ENCODE results near the gene CD300LF.

The CD300LF gene

GRCh38 chr17:74745548-74746177, 32.9 kb upstream of the CD300LF start:
- DNase-seq = no peak

- peak; percentile 40 for DNase-seq
Measured at GRCh38 chr17:74744714-74745547, 32.2 kb upstream of the CD300LF start.

- no peak for DNase-seq
Measured at GRCh38 chr17:74744349-74744713, 31.6 kb upstream of the CD300LF start.

- DNase-seq = no peak
Measured at GRCh38 chr17:74743755-74744154, 31.0 kb upstream of the CD300LF start.

- DNase-seq = no peak
Measured at GRCh38 chr17:74742978-74743545, 30.3 kb upstream of the CD300LF start.

- no peak for DNase-seq
Measured at GRCh38 chr17:74742153-74742515, 29.4 kb upstream of the CD300LF start.

GRCh38 chr17:74740641-74741387, 28.1 kb upstream of the CD300LF start:
- DNase-seq = no peak

GRCh38 chr17:74740173-74740572, 27.4 kb upstream of the CD300LF start:
- DNase-seq = no peak

- no peak for DNase-seq
Measured at GRCh38 chr17:74739227-74739831, 26.6 kb upstream of the CD300LF start.

GRCh38 chr17:74738051-74738996, 25.6 kb upstream of the CD300LF start:
- peak; percentile 7 for DNase-seq

- peak; percentile 78 for DNase-seq
Measured at GRCh38 chr17:74737299-74738050, 24.8 kb upstream of the CD300LF start.

- peak; percentile 69 for DNase-seq
Measured at GRCh38 chr17:74736513-74737298, 24.0 kb upstream of the CD300LF start, which contains the start of gene RAB37. Gene RAB37 (plus strand): TSS chr17:74737256. CDS start chr17:74737273, 17 bp downstream.

GRCh38 chr17:74734256-74734655, 21.5 kb upstream of the CD300LF start:
- no peak for DNase-seq

GRCh38 chr17:74733365-74734122, 20.8 kb upstream of the CD300LF start:
- no peak for DNase-seq

- no peak for DNase-seq
Measured at GRCh38 chr17:74732042-74732867, 19.5 kb upstream of the CD300LF start.

- no peak for DNase-seq
Measured at GRCh38 chr17:74731347-74731605, 18.6 kb upstream of the CD300LF start.

GRCh38 chr17:74730491-74731346, 18.0 kb upstream of the CD300LF start:
- DNase-seq = no peak

GRCh38 chr17:74729866-74730265, 17.1 kb upstream of the CD300LF start:
- DNase-seq = no peak

Data from NCI-H1694 treated with DMSO at 0.1 percent for 48 hours (cell line).